H1 (cell line): ENCODE data around the gene TOR4A. TPM values are rescaled to one million over a fixed set of nuclear protein-coding genes. Genes with fewer than 3 reads are reported as not detected.

ENCODE experiments used
- CTCF ChIA-PET: fragments of 300-600 bp; sonication (Branson Sonifier 250); formaldehyde crosslinking; loops from one replicate; lab custom pipeline; 2021; ENCODE audit not compliant: partially characterized antibody; lab: Charles Lee
- POLR2A ChIA-PET: fragments of 300-600 bp; sonication (Branson Sonifier 250); formaldehyde crosslinking; loops from one replicate; lab custom pipeline; 2021; ENCODE audit warnings: inconsistent platforms; ENCODE audit not compliant: partially characterized antibody; lab: Charles Lee
- DNase-seq, 2 experiments: peaks; one replicate each; pipeline versions ENCODE4 v3.0.0 to v3.0.0-alpha.2; 2010 to 2022; ENCODE audit warnings: low spot score in 2 of 2, low read depth in 1 of 2, mixed read lengths in 1 of 2
- FAIRE-seq: peaks from 2 replicates; lab custom pipeline; 2011; peaks lifted over from hg19 to GRCh38; lab: Jason Lieb, UNC
- H2AFZ ChIP-seq: 2 replicates; pipeline ENCODE4 v1.8.1; 2012; ENCODE audit warnings: low read length, inconsistent platforms
- H2AK5ac ChIP-seq: 2 replicates; pipeline ENCODE4 v1.6.1; 2013; ENCODE audit warnings: low read depth, low read length
- H2BK120ac ChIP-seq: replicated peaks from 2 replicates; pipeline ENCODE3; 2013; ENCODE audit warnings: low read depth, low read length, inconsistent platforms
- H2BK12ac ChIP-seq: 2 replicates; pipeline ENCODE4 v1.6.1; 2013; ENCODE audit warnings: low read depth, low read length
- H2BK15ac ChIP-seq: 2 replicates; pipeline ENCODE4 v1.6.1; 2013; ENCODE audit warnings: low read length
- H2BK20ac ChIP-seq: 2 replicates; pipeline ENCODE4 v1.6.1; 2013; ENCODE audit warnings: low read length
- H2BK5ac ChIP-seq: 2 replicates; pipeline ENCODE4 v1.6.1; 2013; ENCODE audit warnings: low read depth, low read length
- H3K14ac ChIP-seq: 2 replicates; pipeline ENCODE4 v1.6.1; 2013; ENCODE audit warnings: inconsistent platforms; ENCODE audit not compliant: insufficient read length
- H3K18ac ChIP-seq: 2 replicates; pipeline ENCODE4 v1.6.1; 2013; ENCODE audit warnings: low read length; ENCODE audit errors: extremely low read depth
- H3K23ac ChIP-seq: 2 replicates; pipeline ENCODE4 v1.6.1; 2013; ENCODE audit warnings: inconsistent platforms; ENCODE audit not compliant: insufficient read length
- H3K23me2 ChIP-seq: 2 replicates; pipeline ENCODE4 v1.6.1; 2013; ENCODE audit warnings: low read depth, low read length
- H3K27ac ChIP-seq: 2 replicates; pipeline ENCODE4 v1.6.1; 2011; ENCODE audit warnings: low read depth, low read length, inconsistent platforms
- H3K27me3 ChIP-seq, 4 experiments: replicated peaks in 1 of 4; 1 replicate in 1 of 4; 2 replicates in 3 of 4; pipeline versions ENCODE4 v1.6.1 to v1.8.1; 2011 to 2013; ENCODE audit warnings: low read length in 3 of 4, mild to moderate bottlenecking in 3 of 4, inconsistent platforms in 2 of 4, mixed read lengths in 2 of 4, moderate library complexity in 1 of 4; ENCODE audit not compliant: control insufficient read depth in 3 of 4, insufficient read depth in 3 of 4; ENCODE audit errors: extremely low read depth in 1 of 4
- H3K36me3 ChIP-seq, 4 experiments: 2 replicates each; pipeline versions ENCODE4 v1.6.1 to v1.8.1; 2011 to 2013; ENCODE audit warnings: mild to moderate bottlenecking in 4 of 4, low read length in 3 of 4, moderate library complexity in 2 of 4, control low read depth in 1 of 4, inconsistent platforms in 1 of 4; ENCODE audit not compliant: insufficient read depth in 4 of 4, control insufficient read depth in 2 of 4
- H3K4ac ChIP-seq: replicated peaks from 2 replicates; pipeline ENCODE3; 2013; ENCODE audit warnings: low read length, low read depth, mixed read lengths, inconsistent platforms; ENCODE audit not compliant: insufficient read length
- H3K4me1 ChIP-seq, 4 experiments: replicated peaks in 1 of 4; 1 replicate in 1 of 4; 2 replicates in 3 of 4; pipeline versions ENCODE4 v1.6.1 to v1.8.1; 2011 to 2013; ENCODE audit warnings: low read length in 3 of 4, inconsistent platforms in 2 of 4, mixed read lengths in 1 of 4; ENCODE audit not compliant: insufficient read depth in 4 of 4, control insufficient read depth in 3 of 4
- H3K4me2 ChIP-seq, 2 experiments: 2 replicates each; pipeline versions ENCODE4 v1.6.1 to v1.8.1; 2011 to 2013; ENCODE audit warnings: low read depth in 2 of 2, low read length in 2 of 2, control low read depth in 1 of 2, inconsistent platforms in 1 of 2, mild to moderate bottlenecking in 1 of 2; ENCODE audit not compliant: insufficient read depth in 1 of 2
- H3K4me3 ChIP-seq, 4 experiments: fragments of 200-600, 300-600 bp in 1 of 4; sonication (generic), shearing (Covaris generic), sonication (Bioruptor Twin) in 1 of 4; 2 replicates each; pipeline versions ENCODE4 v1.5.1 to v1.8.1; 2011 to 2016; ENCODE audit warnings: low read length in 4 of 4, low read depth in 3 of 4, control low read depth in 2 of 4, inconsistent platforms in 2 of 4, mild to moderate bottlenecking in 2 of 4, mixed read lengths in 1 of 4, moderate library complexity in 1 of 4; ENCODE audit not compliant: insufficient read depth in 2 of 4; ENCODE audit errors: extremely low read depth in 1 of 4
- H3K56ac ChIP-seq: replicated peaks from 2 replicates; pipeline ENCODE3; 2013; ENCODE audit warnings: low read depth, mild to moderate bottlenecking, mixed read lengths, low read length, inconsistent platforms; ENCODE audit not compliant: insufficient read length
- H3K79me1 ChIP-seq: 2 replicates; pipeline ENCODE4 v1.6.1; 2013; ENCODE audit warnings: low read depth, low read length, control low read depth
- H3K79me2 ChIP-seq, 2 experiments: 2 replicates each; pipeline versions ENCODE4 v1.6.1 to v1.8.1; 2012 to 2013; ENCODE audit warnings: low read length in 2 of 2, mild to moderate bottlenecking in 2 of 2, inconsistent platforms in 1 of 2; ENCODE audit not compliant: insufficient read depth in 2 of 2, control insufficient read depth in 1 of 2
- H3K9ac ChIP-seq, 4 experiments: replicated peaks in 1 of 4; 1 replicate in 1 of 4; 2 replicates in 3 of 4; pipeline versions ENCODE4 v1.6.1 to v1.8.1; 2011 to 2013; ENCODE audit warnings: low read depth in 3 of 4, low read length in 3 of 4, control low read depth in 2 of 4, mild to moderate bottlenecking in 2 of 4, moderate library complexity in 2 of 4, inconsistent platforms in 1 of 4; ENCODE audit errors: extremely low read depth in 1 of 4
- H3K9me3 ChIP-seq, 2 experiments: 2 replicates each; pipeline versions ENCODE4 v1.6.1 to v1.8.1; 2012 to 2013; ENCODE audit warnings: mild to moderate bottlenecking in 2 of 2, moderate library complexity in 2 of 2, control low read depth in 1 of 2, inconsistent platforms in 1 of 2, low read depth in 1 of 2, low read length in 1 of 2, mixed read lengths in 1 of 2; ENCODE audit not compliant: insufficient read depth in 2 of 2
- H4K20me1 ChIP-seq, 2 experiments: replicated peaks in 1 of 2; 2 replicates each; pipeline versions ENCODE3 to v1.8.1; 2011 to 2013; ENCODE audit warnings: inconsistent platforms in 2 of 2, low read length in 2 of 2, mild to moderate bottlenecking in 1 of 2; ENCODE audit not compliant: insufficient read depth in 2 of 2, control insufficient read depth in 1 of 2
- H4K5ac ChIP-seq: 2 replicates; pipeline ENCODE4 v1.6.1; 2013; ENCODE audit warnings: low read length, low read depth, mixed read lengths, inconsistent platforms; ENCODE audit not compliant: insufficient read length
- H4K8ac ChIP-seq: 2 replicates; pipeline ENCODE4 v1.8.0; 2013; ENCODE audit warnings: mild to moderate bottlenecking, moderate library complexity, low read length, inconsistent platforms; ENCODE audit not compliant: insufficient read depth; ENCODE audit errors: extremely low read depth
- H4K91ac ChIP-seq: replicated peaks from 2 replicates; pipeline ENCODE3; 2013; ENCODE audit warnings: low read length, mixed read lengths, inconsistent platforms; ENCODE audit not compliant: insufficient read length
- RAD21 ChIP-seq, 2 experiments: IDR thresholded peaks in 1 of 2; conservative IDR thresholded peaks in 1 of 2; 2 replicates each; pipeline ENCODE4 v1.6.1; 2011; ENCODE audit warnings: low read depth in 2 of 2, low read length in 2 of 2, improper control_type of control experiment in 1 of 2, inconsistent platforms in 1 of 2, mild to moderate bottlenecking in 1 of 2, moderate library complexity in 1 of 2
- WGBS, 2 experiments: shearing (Covaris generic) in 1 of 2; methylation state at CpG; one replicate each; pipeline versions ENCODE4 v1.1.6 to v1.1.7; 2013 to 2015; ENCODE audit warnings: low lambda C conversion rate in 2 of 2, mixed read lengths in 2 of 2, inconsistent platforms in 1 of 2, low coverage in 1 of 2, missing lambda C conversion rate in 1 of 2; ENCODE audit not compliant: insufficient replicate concordance in 2 of 2, insufficient coverage in 1 of 2, insufficient read length in 1 of 2; ENCODE audit errors: extremely low coverage in 1 of 2, missing lambda C conversion rate in 1 of 2; 5-methylcytosine and 5-hydroxymethylcytosine counted together
- long read RNA-seq, 2 experiments: library from RNA in 1 of 2; library from capped mRNA in 1 of 2; stranded (forward); transcript quantifications; one replicate each; pipeline ENCODE4 v2.0.0, GENCODE V29; 2021; ENCODE audit warnings: inconsistent platforms in 1 of 2
- polyA minus RNA-seq, 3 experiments: library from RNA; depleted of rRNA, polyadenylated mRNA; stranded (reverse); fragments of >200 nt; gene quantifications; 1 replicate in 2 of 3; 2 replicates in 1 of 3; pipeline ENCODE4 v1.2.3, GENCODE V29; 2011
- polyA plus RNA-seq, 7 experiments: library from polyadenylated mRNA; depleted of rRNA in 3 of 7; stranded (reverse) in 5 of 7; unstranded in 2 of 7; fragments of >200 nt in 5 of 7; fragments of 200-250 nt in 2 of 7; gene quantifications; 1 replicate in 5 of 7; 2 replicates in 1 of 7; 4 replicates in 1 of 7; pipeline versions ENCODE4 v1.2.1 to v1.2.3, GENCODE V29; 2011 to 2013; ENCODE audit warnings: missing spikeins in 2 of 7, mixed read lengths in 2 of 7
- total RNA-seq: library from RNA; stranded (reverse); fragmentation: NEBNext Ultra II Directional; extraction: Animal tissue kit (Norgen Biotek cat#: 25700); gene quantifications from 2 replicates; pipeline ENCODE4 v1.2.1, GENCODE V29; 2021
- TF ChIP-seq, protein P1 (sequence below): IDR thresholded peaks from 2 replicates; pipeline ENCODE4 v1.6.1; 2012; ENCODE audit warnings: inconsistent platforms
- TF ChIP-seq, protein P2 (sequence below), 3 experiments: IDR thresholded peaks; 1 replicate in 2 of 3; 2 replicates in 1 of 3; pipeline versions ENCODE4 v1.5.1 to v1.6.1; 2011; ENCODE audit warnings: low read length in 3 of 3, mild to moderate bottlenecking in 3 of 3, inconsistent platforms in 2 of 3, low read depth in 1 of 3, moderate library complexity in 1 of 3; ENCODE audit not compliant: insufficient read depth in 1 of 3; ENCODE audit errors: control extremely low read depth in 1 of 3

TOR4A gene
- total RNA-seq (9.2 and 9.3 TPM in 2 replicates), polyA plus RNA-seq (2011; rRNA removed) (8.4 and 11.4 TPM in 2 replicates), polyA minus RNA-seq (2011; rRNA and poly(A)+ RNA removed) (2.7 TPM in 2 replicates)
- polyA plus RNA-seq (2011; cell fraction: cytosol; rRNA removed), result 6.6 TPM
- polyA plus RNA-seq (2011; cell fraction: nucleus; rRNA removed), result 11.1 TPM
- polyA plus RNA-seq (2012, experiment 1 of 2), result 3.5 to 6.6 TPM (median 5.8 TPM) in 4 replicates
- polyA plus RNA-seq (2012, experiment 2 of 2), result 5.1 TPM
- 12.1 TPM for polyA plus RNA-seq (2013, experiment 1 of 2)
- 12.3 TPM for polyA plus RNA-seq (2013, experiment 2 of 2)
- 10.6 TPM for polyA minus RNA-seq (2011; cell fraction: cytosol; rRNA and poly(A)+ RNA removed)
- 9.7 TPM for polyA minus RNA-seq (2011; cell fraction: nucleus; rRNA and poly(A)+ RNA removed)
- long read RNA-seq, experiment 1, partial matches to known transcripts, result 0 of 6 reads
- long read RNA-seq, experiment 1, other reads (novel, unspliced or antisense), result 6 of 6 reads
- long read RNA-seq, experiment 2, result 0 reads

DNA sequence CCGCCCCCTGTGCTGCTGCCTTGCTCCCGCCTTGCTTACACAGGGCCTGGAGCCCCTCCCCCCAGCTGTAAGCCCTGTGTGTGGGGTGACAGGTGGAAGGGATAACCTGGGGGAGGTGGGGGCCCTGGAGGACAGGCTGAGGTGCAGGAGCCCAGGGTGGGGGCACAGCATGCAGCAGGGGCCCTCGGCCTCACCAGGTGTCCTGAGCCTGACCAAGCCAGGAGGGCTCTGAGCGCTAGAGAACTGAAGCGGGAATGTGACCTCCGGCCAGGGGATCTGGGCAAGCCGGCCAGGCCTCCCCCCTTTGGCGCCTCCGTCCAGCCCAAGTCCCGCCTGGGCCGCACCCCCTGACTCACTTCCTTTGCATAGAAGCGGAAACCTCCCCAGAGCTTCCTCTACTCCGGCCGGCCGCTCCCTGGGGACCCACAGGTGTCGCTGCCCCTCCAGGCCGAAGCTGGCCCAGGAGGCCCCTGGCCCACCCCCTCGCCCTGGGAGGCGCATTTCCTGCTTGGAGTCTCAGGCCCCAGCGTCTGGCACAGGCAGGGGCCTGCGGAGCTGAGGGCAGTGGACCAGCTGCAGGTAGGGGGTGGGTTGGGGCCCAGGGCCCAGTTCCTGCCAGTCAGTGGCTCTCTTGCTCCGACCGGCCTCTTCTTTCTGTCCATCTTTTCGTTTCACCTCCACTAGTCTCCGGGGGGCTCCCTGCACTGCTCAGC, at the start of gene TOR4A:
TOR4A (plus strand) TSS at position 398 of the 713 bp plus-strand sequence. CDS start 964 bp downstream, outside the sequence.
- FAIRE-seq (no peak), DNase-seq (peak in 1 of 2 experiments; percentile 86)
- ChIA-PET POLR2A (interaction anchor here (0.8 to 47.8 kb wide), 12 partner anchors 9 to 431 kb away, joined by 3 to 1462 read pairs (median 6); partner anchors contain the start of genes CYSRT1, NDOR1, NELFB and NRARP), CTCF (interaction anchor here (0.7 to 2.7 kb wide), 12 partner anchors 10 to 209 kb away, joined by 3 to 10 read pairs (median 4); partner anchors contain the start of genes EXD3, NELFB, NOXA1 and NRARP)
- H3K14ac ChIP-seq, result no peak within 1 kb of the TSS
- H2BK5ac ChIP-seq, result peak within 1 kb of the TSS; percentile 91; the same call in 1 of the 2 replicates
- peak within 1 kb of the TSS; percentile 26 to 70 (median 58) for H3K4me3 ChIP-seq
- H3K27me3 ChIP-seq, result peaks cover 2 to 27% (median 14%) of the 10 kb centered on the region in 4 experiments; a peak in 6 of 7 replicates
- H2BK15ac ChIP-seq, result no peak within 1 kb of the TSS
- H4K20me1 ChIP-seq, result peaks cover 0 to 15% of the 10 kb centered on the region in 2 experiments
- H3K79me1 ChIP-seq, result no peaks in the 10 kb centered on the region
- H3K56ac ChIP-seq, result peak within 1 kb of the TSS; percentile 69
- H2BK20ac ChIP-seq, result no peak within 1 kb of the TSS
- no peaks in the 10 kb centered on the region; a peak in 1 of 4 replicates for H3K9me3 ChIP-seq
- H3K27ac ChIP-seq, result peak within 1 kb of the TSS; percentile 28; the same call in 1 of the 2 replicates
- peaks cover 0 to 15% (median 2%) of the 10 kb centered on the region in 4 experiments; a peak in 3 of 8 replicates for H3K36me3 ChIP-seq
- WGBS, 2 experiments, result 6% methylated on average over 15 of the region's 25 CpGs; no CpG with 5 or more reads in 1 of the 2 experiments
- no peak within 1 kb of the TSS for H2BK12ac ChIP-seq
- H3K4ac ChIP-seq, result peak within 1 kb of the TSS; percentile 19
- H2AK5ac ChIP-seq, result peak within 1 kb of the TSS; percentile 28; the same call in 1 of the 2 replicates
- peak within 1 kb of the TSS; percentile 94 for H4K8ac ChIP-seq
- H3K9ac ChIP-seq, result peak within 1 kb of the TSS in 1 of 4 experiments; percentile 4; a peak in 2 of 7 replicates
- H3K79me2 ChIP-seq, result no peaks in the 10 kb centered on the region
- peak within 1 kb of the TSS; percentile 68 for H3K18ac ChIP-seq
- H3K23me2 ChIP-seq, result peaks cover 13% of the 10 kb centered on the region; the same call in 1 of the 2 replicates
- H2BK120ac ChIP-seq, result no peak within 1 kb of the TSS
- H3K4me1 ChIP-seq, result peaks cover 0 to 28% (median 19%) of the 10 kb centered on the region in 4 experiments; a peak in 6 of 7 replicates
- H2AFZ ChIP-seq, result no peak within 1 kb of the TSS
- peak within 1 kb of the TSS; percentile 64 for H4K5ac ChIP-seq
- peak within 1 kb of the TSS; percentile 58 to 80 for H3K4me2 ChIP-seq
- no peak within 1 kb of the TSS for H3K23ac ChIP-seq
- peak within 1 kb of the TSS; percentile 97 for H4K91ac ChIP-seq
- TF ChIP-seq, protein P1, sequence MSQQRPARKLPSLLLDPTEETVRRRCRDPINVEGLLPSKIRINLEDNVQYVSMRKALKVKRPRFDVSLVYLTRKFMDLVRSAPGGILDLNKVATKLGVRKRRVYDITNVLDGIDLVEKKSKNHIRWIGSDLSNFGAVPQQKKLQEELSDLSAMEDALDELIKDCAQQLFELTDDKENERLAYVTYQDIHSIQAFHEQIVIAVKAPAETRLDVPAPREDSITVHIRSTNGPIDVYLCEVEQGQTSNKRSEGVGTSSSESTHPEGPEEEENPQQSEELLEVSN, result 0 out of 2 replicates have a peak, but pooled peaks have one; percentile 12
- TF ChIP-seq, protein P2, sequence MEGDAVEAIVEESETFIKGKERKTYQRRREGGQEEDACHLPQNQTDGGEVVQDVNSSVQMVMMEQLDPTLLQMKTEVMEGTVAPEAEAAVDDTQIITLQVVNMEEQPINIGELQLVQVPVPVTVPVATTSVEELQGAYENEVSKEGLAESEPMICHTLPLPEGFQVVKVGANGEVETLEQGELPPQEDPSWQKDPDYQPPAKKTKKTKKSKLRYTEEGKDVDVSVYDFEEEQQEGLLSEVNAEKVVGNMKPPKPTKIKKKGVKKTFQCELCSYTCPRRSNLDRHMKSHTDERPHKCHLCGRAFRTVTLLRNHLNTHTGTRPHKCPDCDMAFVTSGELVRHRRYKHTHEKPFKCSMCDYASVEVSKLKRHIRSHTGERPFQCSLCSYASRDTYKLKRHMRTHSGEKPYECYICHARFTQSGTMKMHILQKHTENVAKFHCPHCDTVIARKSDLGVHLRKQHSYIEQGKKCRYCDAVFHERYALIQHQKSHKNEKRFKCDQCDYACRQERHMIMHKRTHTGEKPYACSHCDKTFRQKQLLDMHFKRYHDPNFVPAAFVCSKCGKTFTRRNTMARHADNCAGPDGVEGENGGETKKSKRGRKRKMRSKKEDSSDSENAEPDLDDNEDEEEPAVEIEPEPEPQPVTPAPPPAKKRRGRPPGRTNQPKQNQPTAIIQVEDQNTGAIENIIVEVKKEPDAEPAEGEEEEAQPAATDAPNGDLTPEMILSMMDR (IDR thresholded peaks at IDR 0.05; ENCODE audit: control extremely low read depth in 1 of 3, insufficient read depth in 1 of 3, low read depth in 1 of 3, low read length in 3 of 3), result peak in 1 of 3 experiments; percentile 21; a peak in 1 of 4 replicates
- TF ChIP-seq RAD21 (IDR thresholded peaks at IDR 0.05 in 1 of 2, conservative IDR thresholded peaks at IDR 0.05 in 1 of 2; ENCODE audit: low read depth in 2 of 2, low read length in 2 of 2), result peak in 1 of 2 experiments; percentile 6; a peak in 1 of 4 replicates
